Prostate gland (tissue), 2 donors: ENCODE results near the gene STAT4.

Source experiments
- POLR2A ChIP-seq: fragments of 450-650 bp; IDR thresholded peaks from one replicate; pipeline ENCODE4 v1.6.1; 2016; ENCODE audit warnings: antibody characterized with exemption, mild to moderate bottlenecking
- POLR2AphosphoS5 ChIP-seq: sonication (generic); formaldehyde crosslinking; IDR thresholded peaks from one replicate; pipeline ENCODE4 v1.6.1; 2017; ENCODE audit warnings: antibody characterized with exemption
- TF ChIP-seq, protein P1 (sequence below), 4 experiments: fragments of 200-600 bp in 2 of 4; fragments of 450-650 bp in 2 of 4; sonication (generic) in 2 of 4; IDR thresholded peaks; 1 replicate in 3 of 4; 2 replicates in 1 of 4; pipeline ENCODE4 v1.5.1; 2016 to 2019; ENCODE audit warnings: antibody characterized with exemption in 4 of 4, mild to moderate bottlenecking in 2 of 4, moderate library complexity in 2 of 4

DNA sequence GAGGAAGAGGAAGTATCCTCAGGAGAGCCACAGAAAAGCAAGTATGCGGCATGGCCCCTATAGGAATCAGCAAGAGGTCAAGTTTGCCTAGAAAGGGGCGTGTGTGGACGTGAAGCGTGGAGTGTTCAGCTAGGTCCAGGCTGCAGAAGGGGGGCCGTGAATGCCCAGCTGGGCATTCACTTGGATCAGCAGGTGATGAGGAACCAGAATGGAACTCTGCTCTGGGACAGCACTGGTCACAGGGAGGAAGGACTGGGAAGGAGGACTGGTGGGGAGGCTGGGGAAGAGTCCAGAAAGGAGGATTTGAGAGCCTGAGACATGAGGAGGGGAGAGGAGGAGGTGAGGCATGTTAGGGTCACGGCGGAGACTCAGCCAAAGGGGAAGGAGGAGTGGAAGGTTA is 156.6 kb downstream of the STAT4 start:
- TF ChIP-seq, protein P1, sequence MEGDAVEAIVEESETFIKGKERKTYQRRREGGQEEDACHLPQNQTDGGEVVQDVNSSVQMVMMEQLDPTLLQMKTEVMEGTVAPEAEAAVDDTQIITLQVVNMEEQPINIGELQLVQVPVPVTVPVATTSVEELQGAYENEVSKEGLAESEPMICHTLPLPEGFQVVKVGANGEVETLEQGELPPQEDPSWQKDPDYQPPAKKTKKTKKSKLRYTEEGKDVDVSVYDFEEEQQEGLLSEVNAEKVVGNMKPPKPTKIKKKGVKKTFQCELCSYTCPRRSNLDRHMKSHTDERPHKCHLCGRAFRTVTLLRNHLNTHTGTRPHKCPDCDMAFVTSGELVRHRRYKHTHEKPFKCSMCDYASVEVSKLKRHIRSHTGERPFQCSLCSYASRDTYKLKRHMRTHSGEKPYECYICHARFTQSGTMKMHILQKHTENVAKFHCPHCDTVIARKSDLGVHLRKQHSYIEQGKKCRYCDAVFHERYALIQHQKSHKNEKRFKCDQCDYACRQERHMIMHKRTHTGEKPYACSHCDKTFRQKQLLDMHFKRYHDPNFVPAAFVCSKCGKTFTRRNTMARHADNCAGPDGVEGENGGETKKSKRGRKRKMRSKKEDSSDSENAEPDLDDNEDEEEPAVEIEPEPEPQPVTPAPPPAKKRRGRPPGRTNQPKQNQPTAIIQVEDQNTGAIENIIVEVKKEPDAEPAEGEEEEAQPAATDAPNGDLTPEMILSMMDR (IDR thresholded peaks at IDR 0.05) = no peak
- TF ChIP-seq POLR2AphosphoS5 (no peak), POLR2A (no peak)
